NOMO-1 treated with DMSO at 0.1 percent for 48 hours (cell line): Measurements from ENCODE around the gene ZRANB1.

ENCODE experiments used
- DNase-seq: peaks from one replicate; lab custom pipeline; 2025; ENCODE audit not compliant: unreplicated experiment; lab: John Stamatoyannopoulos, UW

Gene ZRANB1

GRCh38 chr10:125004571-125005311 is 62.8 kb downstream of the ZRANB1 start:
- no peak for DNase-seq

DNA sequence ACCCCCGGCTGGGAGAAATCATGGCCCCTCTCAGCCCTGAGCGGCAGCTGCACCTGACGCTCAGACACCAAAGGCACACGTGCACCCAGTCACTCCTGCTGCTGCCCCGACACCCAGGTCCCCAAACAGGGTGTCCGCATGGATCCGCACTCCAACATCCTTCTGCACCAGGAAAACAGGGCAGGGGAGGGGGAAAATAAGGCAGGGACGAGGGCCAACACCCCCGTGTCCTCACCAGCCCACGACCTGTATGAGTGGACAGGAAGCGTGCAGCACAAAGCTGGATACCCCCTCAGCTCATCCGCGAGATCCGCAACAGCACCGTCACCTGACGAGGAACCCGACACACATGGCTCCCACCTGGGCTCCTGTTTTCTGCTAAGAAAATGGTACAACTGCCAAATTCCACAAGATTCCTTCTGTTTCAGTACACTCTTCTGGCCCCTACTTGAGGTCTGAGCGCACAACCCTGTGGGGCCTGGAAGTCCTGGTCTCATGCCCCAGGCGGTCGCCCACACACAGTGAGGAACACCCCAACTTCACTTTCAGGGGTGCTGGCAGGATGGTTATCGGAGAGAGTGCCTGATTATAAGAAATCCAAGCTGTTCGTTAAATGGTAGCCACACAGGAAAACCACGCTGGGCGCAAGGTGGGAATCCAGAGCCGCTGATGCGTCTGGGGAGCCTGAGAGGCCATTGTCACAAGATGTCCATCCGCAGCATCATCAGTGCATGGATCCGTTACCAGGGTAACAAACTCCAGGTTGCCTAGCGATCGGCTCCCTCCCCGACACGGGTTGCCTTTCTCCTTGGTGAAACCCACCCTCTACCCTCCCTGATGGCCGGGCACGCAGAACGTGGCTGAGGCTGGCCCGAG is 63.6 kb downstream of the ZRANB1 start:
- DNase-seq, result no peak

GRCh38 chr10:125006188-125006680 is 64.3 kb downstream of the ZRANB1 start:
- no peak for DNase-seq

DNA sequence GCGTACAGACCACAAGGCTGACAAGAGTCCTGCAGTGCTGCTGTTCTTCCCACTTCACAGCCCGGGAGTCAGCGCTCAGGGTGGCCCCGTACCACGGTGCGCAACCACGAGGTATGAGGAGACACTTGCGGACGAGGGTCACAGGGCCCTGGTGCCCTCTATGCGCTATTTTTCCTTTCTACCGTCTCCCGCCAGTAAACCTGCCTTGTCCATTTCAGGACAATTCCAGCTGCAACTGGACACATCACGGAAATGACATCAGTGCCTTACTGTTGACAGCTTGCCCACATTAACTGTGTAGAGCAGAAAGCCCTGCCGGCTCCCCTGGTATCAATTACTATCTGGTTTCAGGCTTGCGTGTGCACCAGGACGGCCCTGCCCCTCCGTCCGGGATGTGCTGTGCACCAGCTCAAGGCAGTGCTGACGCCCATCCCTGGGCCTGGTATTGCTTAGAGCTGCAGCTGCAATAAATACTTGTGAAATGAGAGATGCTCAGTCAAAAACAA is 65.1 kb downstream of the ZRANB1 start:
- no peak for DNase-seq

- no peak for DNase-seq
Measured at GRCh38 chr10:125007436-125007835, 65.5 kb downstream of the ZRANB1 start.

GRCh38 chr10:125008689-125009638 is 67.0 kb downstream of the ZRANB1 start:
- DNase-seq, result no peak

DNA sequence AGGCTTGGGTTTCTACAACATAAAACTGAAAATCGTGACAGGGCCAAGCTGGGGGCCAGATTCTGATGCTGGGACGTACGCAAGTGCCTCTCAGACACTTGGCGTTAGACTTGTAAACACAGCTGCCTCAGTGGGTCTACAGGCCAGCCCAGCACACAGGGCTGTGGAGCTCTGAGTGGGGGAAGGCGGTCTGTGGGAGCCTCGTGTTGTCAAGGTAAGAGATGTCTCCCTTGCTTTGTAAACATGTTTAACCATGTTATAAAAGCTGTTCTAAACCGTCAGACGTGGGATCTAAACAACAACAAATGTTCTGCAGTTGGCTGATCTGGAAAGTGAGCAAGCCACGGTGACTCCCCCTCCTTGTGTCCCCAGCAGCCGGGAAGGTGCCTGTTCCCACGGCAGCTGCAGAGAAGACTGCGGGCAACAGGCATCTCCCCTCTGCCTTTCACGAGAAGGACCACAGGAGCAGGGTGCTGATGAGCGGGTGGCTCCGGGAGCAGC is 67.8 kb downstream of the ZRANB1 start:
- no peak for DNase-seq

DNA sequence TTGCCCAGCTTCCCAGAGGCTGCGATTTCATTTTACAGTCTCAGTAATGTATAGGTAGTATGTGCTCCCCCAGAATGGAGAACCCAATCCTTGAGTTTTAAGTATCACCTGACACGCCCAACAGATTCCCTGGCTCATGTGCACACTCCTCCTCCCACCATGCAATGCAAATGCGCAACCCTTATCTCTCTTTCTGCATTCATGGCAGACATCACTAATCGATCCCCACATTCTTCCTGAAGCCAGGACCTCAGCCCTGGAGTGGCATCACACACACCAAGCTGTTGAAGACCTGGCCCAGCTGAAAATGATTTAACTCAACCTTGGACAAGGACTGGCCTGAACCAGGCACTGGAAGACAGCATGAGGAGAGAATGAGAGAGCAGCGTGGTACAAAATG is 68.4 kb downstream of the ZRANB1 start:
- no peak for DNase-seq

DNA sequence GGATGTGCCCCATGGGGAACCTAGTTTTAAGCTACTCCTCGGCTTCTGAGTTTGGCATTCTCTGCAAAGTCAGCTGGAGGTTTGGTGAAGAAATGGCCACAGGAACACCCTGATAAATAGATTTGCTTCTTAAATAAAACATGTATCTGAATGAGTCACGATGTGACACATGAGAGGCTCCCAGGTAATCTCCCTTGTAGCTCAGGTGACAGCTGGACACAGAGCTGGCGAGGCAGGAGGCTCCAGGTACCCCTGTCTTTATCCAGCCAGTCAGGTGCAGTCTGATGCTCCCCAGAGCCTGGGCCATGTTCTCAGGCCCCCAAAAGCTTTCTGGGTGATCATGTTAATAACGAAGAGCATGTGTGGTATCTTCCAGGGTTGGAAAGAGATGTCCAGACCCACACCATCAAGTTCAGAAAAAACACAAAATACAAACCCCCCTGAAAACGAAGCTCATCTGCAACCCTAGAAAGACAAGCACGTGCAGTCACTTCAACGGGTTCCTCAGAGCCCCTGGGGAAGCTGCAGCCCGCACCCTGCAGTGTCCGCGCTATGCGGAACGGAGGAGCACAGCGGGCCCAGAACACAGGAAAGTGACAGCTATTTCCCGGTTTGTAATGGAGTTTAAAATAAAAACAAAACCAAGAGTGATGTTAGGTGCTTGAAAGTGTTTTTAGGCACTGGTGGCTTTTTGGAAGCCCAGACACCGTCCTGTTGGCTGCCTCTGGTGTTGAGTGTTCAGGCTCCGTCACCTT is 69.4 kb downstream of the ZRANB1 start:
- DNase-seq, result no peak

DNA sequence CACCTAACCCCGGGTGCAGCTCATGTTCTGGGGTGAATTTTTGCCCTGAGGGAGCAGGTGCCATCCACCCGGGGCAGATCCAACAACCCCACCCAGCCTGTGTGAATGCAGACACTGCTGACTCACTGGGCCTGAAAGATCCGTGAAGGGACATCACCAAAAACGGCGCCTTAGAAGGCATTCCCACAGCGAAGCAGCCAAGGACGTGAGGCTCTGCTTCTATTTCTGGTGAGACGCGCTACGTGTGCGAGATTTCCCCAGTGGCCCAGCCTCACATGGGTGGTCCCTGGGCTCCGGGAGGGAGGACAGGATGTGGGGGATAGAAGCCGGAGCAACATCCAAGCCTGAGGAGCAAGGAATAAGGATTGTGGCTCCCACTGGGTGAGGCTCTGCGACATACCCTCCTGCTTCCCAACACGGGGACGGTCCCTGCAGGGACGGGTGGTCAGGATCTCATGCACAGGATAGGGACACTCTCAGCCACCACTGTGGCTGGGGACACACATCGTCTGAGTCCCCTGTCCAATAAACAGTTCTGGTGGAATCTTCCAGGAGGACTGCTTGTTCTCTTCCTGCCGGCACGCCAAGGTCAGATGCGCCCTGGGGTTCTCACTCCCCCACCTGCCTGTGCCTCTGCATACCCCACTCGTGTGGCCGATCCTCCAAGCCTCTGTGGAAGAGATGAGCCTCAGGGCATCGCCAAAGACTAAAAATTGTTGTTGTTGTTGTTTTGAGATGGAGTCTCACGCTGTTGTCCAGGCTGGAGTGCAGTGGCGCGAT is 70.2 kb downstream of the ZRANB1 start:
- DNase-seq, result no peak

GRCh38 chr10:125012851-125013528 is 71.1 kb downstream of the ZRANB1 start:
- DNase-seq, result no peak

GRCh38 chr10:125013529-125013872 is 71.6 kb downstream of the ZRANB1 start:
- no peak for DNase-seq

DNA sequence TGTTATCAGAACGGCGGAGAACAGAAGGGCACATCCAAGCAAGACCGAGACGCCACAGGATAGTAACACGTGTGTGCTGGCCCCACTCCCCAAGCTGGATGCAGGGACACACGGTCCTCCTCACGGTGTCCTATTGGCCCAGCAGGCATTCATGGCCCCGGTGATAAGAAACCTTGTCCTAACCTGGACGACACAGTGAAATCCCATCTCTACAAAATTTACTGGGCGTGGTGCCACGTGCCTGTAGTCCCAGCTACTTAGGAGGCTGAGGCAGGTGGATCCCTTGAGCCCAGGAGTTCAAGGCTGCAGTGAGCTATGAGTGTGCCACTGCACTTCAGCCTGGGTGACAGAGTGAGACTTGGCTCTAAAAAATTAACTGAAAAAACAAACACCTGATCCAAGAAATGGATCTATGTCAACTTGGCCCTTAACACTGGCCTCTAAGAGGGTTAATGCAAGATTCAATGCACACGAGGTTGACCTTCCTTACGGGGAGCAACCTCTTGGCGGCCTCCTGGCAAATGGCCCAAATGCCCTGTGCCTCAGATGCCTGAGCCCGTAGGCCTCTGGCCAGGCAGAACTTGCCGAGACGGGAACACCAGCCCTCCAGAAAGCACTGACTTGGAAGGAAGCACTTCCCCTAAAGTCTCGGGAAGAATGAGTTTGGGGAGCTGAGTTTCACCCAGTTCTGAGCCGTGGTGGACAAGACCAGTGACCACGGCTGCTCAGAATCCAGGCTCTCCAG is 72.3 kb downstream of the ZRANB1 start:
- DNase-seq, result no peak

GRCh38 chr10:125014836-125015355 is 73.0 kb downstream of the ZRANB1 start:
- DNase-seq, result no peak

DNA sequence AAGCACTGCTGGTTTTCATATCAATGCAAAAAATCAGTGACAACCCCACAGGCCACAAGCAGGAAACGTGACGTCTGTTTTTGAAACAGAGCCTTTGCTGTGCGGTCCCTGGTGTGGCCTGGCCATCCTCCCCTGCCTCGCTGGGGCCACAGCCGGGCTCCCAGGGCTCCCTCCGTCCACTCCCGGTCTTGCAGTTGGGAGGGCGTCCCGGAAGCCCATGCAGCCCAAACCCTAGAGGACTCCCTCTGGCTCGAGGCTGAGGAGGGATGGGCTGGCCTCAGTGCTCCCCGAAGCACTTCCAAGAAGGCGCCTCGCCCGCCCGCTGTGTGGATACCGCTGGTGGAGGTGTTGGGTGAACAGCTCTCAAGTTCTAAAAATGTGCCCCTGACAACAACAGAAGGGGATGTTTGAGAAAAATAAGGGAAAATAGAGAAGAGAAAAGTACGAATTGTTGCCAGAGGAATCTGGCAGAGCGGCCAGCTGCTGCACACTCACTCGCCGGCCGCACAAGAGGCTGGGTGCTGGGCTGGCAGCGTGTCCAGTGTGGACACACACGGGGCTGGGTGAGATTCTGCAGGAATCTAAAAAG is 73.5 kb downstream of the ZRANB1 start:
- no peak for DNase-seq

GRCh38 chr10:125016123-125016522 is 74.2 kb downstream of the ZRANB1 start:
- DNase-seq, result no peak

DNA sequence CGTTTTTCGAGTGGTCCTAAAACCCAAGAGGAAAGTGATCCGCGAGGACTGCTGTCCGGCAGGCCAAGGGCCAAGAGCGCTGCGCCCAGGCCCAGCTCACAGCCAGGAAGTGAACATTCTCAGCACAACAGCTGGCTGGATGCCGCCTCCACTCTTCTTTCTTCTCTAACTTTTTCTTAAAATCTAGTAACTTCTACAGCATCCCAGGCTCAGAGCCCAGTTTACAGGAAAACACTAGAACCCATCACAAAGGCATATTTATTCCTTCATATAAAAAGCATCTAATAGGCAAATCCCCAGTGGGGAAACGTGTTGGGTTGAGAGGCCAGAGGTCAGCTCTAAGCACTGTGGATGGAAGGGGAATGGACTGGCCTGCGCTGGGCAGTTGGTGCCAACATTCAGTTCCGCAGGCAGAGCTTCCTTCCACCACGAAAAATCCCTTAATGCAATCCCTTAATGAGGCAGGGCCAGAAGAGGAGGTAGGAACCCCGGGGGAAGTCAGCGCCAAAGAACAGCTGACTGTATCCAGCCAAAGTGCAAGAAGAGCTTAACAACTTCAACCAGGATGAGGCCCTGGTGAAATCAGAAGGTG is 74.8 kb downstream of the ZRANB1 start:
- DNase-seq, result no peak
